ENCODE results near the gene HMGA1. TPM values are rescaled to one million over a fixed set of nuclear protein-coding genes. Genes with fewer than 3 reads are reported as not detected.

The HMGA1 gene, protein sequence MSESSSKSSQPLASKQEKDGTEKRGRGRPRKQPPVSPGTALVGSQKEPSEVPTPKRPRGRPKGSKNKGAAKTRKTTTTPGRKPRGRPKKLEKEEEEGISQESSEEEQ
- total RNA-seq: 10 to 100 TPM; 33.3 to 48.5 (median 41.9) TPM

- intact Hi-C loops (cut with DNase I): no loop called here
- peak; percentile 92 to 93 for DNase-seq
- H3K4me3 ChIP-seq (replicated peaks in 1 of 3): peak within 1 kb of the TSS in 2 of 3 donors; percentile 59 to 68
- no peaks in the 10 kb centered on the region for H3K9me3 ChIP-seq
- no peaks in the 10 kb centered on the region for H3K36me3 ChIP-seq
- H3K27ac ChIP-seq: peak within 1 kb of the TSS; percentile 91 to 98 (median 97)
- no peaks in the 10 kb centered on the region for H3K27me3 ChIP-seq
- 1 to 2% methylated on average over 27 to 55 of the region's 91 CpGs for WGBS, 2 donors
- TF ChIP-seq, protein P1, sequence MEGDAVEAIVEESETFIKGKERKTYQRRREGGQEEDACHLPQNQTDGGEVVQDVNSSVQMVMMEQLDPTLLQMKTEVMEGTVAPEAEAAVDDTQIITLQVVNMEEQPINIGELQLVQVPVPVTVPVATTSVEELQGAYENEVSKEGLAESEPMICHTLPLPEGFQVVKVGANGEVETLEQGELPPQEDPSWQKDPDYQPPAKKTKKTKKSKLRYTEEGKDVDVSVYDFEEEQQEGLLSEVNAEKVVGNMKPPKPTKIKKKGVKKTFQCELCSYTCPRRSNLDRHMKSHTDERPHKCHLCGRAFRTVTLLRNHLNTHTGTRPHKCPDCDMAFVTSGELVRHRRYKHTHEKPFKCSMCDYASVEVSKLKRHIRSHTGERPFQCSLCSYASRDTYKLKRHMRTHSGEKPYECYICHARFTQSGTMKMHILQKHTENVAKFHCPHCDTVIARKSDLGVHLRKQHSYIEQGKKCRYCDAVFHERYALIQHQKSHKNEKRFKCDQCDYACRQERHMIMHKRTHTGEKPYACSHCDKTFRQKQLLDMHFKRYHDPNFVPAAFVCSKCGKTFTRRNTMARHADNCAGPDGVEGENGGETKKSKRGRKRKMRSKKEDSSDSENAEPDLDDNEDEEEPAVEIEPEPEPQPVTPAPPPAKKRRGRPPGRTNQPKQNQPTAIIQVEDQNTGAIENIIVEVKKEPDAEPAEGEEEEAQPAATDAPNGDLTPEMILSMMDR (IDR thresholded peaks at IDR 0.05): no peak
- TF ChIP-seq POLR2A (IDR thresholded peaks at IDR 0.05): peak; percentile 79 to 98
- peaks cover 14 to 28% of the 10 kb centered on the region in 2 donors for H3K4me1 ChIP-seq
Measured at GRCh38 chr6:34236443-34237315, at the start of gene HMGA1. Gene HMGA1, plus strand, starts transcription at chr6:34236873. Its CDS starts 3,908 bp downstream, at chr6:34240781.

DNA sequence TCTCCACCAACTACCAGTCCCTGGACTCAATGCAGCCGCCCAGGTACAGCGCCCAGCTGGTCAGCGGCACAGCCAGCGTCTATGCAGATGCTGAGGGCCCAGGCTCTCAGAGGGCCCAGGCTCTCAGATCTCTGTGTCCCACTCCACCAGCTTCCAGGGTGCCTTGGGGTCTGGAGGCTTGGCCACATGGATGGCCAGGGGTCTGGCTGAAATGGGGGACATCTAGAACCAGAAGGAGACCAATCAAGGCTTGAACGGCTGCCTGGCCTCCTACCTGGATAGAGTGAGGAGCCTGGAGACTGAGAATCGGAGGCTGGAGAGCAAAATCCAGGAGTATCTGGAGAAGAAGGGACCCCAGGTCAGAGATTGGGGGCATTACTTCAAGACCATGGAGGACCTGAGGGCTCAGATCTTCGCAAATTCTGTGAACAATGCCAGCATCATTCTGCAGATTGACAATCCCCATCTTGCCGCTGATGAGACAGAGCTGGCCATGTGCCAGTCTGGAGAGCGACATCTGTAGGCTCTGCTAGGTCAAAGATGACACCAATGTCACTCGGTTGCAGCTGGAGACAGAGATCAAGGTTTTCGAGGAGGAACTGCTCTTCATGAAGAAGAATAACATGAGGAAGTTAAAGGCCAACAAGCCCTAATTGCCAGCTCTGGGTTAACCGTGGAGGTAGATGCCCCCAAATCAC lies 46.7 kb upstream of the HMGA1 start:
- Histone ChIP-seq H3K27ac (no peak overlapping the region), H3K27me3 (no peaks in the 10 kb centered on the region), H3K36me3 (no peaks in the 10 kb centered on the region), H3K4me1 (no peaks in the 10 kb centered on the region), H3K9me3 (no peaks in the 10 kb centered on the region), H3K4me3 (replicated peaks in 1 of 3) (no peak overlapping the region)
- intact Hi-C loops (cut with DNase I): no loop called here
- 90 to 92% methylated on average over 12 of the region's 12 CpGs for WGBS, 2 donors
- no peak for DNase-seq
- TF ChIP-seq, protein P1 (IDR thresholded peaks at IDR 0.05): no peak
- no peak for TF ChIP-seq POLR2A (IDR thresholded peaks at IDR 0.05)

- TF ChIP-seq POLR2A (IDR thresholded peaks at IDR 0.05): no peak
- TF ChIP-seq, protein P1 (IDR thresholded peaks at IDR 0.05): no peak
- no peak for DNase-seq
- Histone ChIP-seq H3K27me3 (no peaks in the 10 kb centered on the region), H3K27ac (no peak overlapping the region), H3K4me3 (replicated peaks in 1 of 3) (no peak overlapping the region), H3K9me3 (no peaks in the 10 kb centered on the region), H3K36me3 (no peaks in the 10 kb centered on the region), H3K4me1 (no peaks in the 10 kb centered on the region)
- intact Hi-C loops (cut with DNase I): no loop called here
- WGBS, 2 donors: 76 to 77% methylated on average over 11 to 12 of the region's 14 CpGs
Measured at GRCh38 chr6:34190504-34191122, 46.1 kb upstream of the HMGA1 start.

GRCh38 chr6:34194772-34195171 lies 41.9 kb upstream of the HMGA1 start:
- WGBS, 2 donors: 90 to 94% methylated on average over 3 of the region's 3 CpGs
- TF ChIP-seq, protein P1 (IDR thresholded peaks at IDR 0.05): no peak
- no peak for TF ChIP-seq POLR2A (IDR thresholded peaks at IDR 0.05)
- DNase-seq: no peak
- Histone ChIP-seq H3K27me3 (no peaks in the 10 kb centered on the region), H3K4me3 (replicated peaks in 1 of 3) (no peak overlapping the region), H3K27ac (no peak overlapping the region), H3K4me1 (peaks cover 2 to 4% of the 10 kb centered on the region in 2 donors), H3K9me3 (no peaks in the 10 kb centered on the region), H3K36me3 (no peaks in the 10 kb centered on the region)
- intact Hi-C loops (cut with DNase I): loop anchor here (5.0 kb wide), 2 partner anchors 53 to 223 kb away; partner anchors contain the start of gene SMIM29

Measured in thyroid gland (tissue), 4 donors.